Hepatic stellate cell (primary cell): ENCODE measurements around the gene NFIX.
"Not testable (repeated sequence)": the region's sequence is repeated elsewhere in the genome, so short reads cannot be mapped to it uniquely, and the experiment has no call there.

Source experiments
- DNase-seq: peaks from one replicate; pipeline ENCODE4 v3.0.0; 2011; ENCODE audit warnings: low spot score

NFIX gene

DNA sequence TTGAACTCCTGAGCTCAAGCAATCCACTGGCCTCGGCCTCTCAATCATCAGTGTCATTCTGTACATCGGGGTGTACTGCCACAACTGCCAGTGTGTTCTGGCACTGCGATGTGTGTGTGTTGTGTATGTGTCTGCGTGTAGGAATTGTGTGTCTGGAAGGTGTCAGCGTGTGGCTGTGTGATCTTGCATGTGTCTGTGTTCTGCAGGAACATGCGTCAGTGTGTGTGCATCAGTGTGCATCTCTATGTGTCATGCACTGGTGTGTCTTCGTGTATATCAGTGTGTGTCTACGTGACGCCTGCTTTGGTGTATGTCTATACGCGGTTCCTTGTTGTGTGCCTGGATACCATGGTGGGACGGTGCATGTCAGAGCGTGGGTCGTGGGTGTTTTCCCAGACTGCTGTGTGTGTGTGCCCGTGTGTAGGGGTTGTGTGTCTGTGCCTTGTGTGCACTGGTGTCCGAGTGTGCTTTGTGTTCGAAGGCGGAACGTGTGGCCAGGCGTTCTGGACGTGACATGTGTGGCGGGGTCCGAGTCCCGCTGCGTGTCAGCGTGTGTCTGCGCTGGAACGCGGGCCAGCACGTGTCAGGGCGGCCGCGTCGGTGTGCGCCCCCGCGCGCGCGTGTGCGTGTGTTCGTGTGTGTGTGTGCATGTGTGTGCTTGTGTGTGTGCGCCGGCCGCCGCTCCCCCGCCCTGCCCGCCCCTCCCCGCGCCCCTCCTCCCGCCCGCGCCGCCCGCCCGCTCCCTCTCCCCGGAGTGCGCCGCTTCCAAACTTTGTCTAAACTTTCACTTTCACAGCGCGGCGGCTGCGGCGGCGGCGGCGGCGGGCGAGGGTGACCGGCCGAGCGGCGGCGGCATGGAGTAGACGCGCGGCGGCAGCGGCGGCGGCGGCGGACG is at the start of gene NFIX:
NFIX (plus strand) TSS at position 775 of the 895 bp plus-strand sequence. CDS start 363 bp downstream, outside the sequence.
- DNase-seq: peak; percentile 82

DNA sequence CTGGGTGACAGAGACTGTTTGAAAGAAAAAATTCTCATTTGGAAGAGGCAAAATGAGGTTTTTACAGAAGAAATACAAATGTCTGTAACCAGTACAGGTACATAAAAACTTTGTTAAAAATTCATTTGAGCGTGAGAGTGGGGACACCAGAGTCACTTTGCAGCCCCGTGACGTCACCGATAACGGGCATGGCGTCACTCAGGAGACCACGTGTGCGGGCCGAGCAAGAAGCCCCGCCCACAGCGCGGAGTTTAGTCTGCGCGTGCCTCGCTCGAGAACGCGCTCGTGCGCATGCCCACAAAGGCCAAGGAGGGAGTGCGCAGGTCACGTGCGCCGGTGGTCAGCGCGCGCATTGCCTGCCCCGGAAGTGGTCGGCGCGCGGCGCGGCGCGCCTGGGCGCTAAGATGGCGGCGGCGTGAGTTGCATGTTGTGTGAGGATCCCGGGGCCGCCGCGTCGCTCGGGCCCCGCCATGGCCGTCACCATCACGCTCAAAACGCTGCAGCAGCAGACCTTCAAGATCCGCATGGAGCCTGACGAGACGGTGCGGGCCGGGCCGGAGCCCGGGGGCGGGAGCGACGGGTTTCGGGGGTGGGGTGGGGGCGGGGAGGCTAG is 49.7 kb upstream of the NFIX start, which contains the start of gene RAD23A:
RAD23A (plus strand) TSS at position 384 of the 613 bp plus-strand sequence; CDS start at position 471, 87 bp downstream.
- DNase-seq: peak; percentile 95

DNA sequence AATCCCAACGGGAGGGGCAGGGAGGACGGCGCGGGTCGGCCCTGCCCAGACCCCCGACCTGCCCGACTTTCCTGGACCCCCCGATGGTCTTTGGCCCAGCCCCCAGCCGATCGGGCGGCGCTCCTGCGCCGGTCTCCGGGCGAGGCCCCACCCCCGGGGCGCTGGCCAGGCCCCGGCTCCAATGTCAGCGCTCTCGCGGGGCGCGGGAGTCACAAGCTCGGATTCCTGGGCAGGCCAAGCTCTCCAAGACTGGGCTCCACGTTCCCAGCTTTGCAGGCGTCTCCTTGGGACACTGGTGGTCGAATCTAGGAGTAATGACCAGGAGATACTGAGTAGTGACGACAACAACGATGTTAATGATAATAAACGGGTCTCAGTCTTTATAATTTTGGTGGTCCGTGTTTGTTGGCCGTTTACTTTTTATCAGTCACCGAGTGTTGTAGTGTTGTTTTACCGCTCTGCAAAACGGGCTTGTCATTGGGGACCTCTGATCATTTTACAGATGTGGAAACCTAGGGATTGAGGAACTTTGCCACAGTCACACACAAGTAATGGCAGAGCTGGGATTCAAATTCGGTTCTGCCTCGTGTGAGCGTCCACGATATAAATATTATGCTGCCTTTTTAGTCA is 49.1 kb upstream of the NFIX start:
- DNase-seq: peak; percentile 82

DNA sequence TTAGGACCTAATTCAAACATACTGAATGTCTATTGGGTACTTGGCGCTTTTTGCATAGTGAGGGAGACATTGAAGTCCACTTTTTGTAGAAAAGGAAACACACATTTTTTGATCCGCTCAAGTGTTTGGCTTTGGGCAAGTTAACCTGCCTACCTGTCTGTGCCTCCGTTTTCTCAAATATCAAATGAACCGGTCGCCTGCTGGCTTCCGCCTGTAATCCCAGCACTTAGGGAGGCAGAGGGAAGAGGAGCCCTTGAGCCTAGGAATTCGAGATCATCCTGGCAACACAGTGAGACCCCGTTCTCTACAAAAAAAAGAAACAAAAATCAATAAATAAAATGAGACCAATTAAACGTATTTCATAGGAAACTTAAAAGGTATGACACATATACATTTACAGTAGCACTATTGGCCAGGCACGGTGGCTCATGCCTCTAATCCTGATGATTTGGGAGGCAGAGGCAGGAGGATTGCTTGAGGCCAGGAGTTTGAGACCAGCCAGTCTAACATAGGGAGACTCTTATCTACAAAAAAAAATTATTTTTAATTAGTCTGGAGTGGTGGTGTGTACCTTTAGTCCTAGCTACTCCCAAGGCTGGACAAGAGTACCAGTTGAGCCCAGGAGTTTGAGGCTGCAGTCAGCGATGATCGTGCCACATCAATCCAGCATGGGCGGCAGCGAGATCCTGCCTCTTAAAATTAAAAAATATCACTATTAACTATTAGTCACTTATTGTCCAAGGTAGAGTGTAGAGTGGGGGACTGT is 48.4 kb upstream of the NFIX start:
- DNase-seq: no peak

- no peak for DNase-seq
Observed at GRCh38 chr19:12947702-12948611, 47.3 kb upstream of the NFIX start.

DNA sequence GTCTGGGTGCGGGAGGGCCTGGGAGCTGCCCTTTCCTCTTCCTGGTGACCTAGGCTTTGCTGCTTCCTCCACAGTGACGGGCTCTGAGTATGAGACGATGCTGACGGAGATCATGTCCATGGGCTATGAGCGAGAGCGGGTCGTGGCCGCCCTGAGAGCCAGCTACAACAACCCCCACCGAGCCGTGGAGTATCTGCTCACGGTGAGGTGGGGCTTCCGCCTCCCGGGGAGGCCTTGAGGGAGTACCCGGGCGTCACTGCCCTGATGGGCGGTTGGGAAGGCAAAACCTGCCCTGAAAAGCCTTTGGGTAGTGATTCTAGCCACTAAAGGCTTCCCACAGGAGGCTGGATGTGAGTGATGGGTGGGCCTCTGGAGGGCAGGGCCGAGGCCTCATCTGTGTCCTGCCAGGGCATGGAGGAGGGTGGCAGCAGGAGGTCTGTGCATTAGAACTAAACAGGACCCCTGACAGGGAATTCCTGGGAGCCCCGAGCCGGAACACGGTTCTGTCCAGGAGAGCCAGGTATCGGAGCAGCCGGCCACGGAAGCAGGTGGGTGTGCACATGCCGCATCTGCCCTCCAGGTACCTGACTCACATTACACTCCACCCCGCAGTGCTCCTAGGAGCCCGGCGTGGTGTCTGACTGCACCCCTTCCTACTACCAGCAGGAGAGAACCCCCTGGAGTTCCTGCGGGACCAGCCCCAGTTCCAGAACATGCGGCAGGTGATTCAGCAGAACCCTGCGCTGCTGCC is 46.5 kb upstream of the NFIX start:
- no peak for DNase-seq

GRCh38 chr19:12949363-12950283 is 45.7 kb upstream of the NFIX start:
- DNase-seq: no peak

GRCh38 chr19:12952050-12952449 is 43.2 kb upstream of the NFIX start:
- DNase-seq: not testable (repeated sequence)

DNA sequence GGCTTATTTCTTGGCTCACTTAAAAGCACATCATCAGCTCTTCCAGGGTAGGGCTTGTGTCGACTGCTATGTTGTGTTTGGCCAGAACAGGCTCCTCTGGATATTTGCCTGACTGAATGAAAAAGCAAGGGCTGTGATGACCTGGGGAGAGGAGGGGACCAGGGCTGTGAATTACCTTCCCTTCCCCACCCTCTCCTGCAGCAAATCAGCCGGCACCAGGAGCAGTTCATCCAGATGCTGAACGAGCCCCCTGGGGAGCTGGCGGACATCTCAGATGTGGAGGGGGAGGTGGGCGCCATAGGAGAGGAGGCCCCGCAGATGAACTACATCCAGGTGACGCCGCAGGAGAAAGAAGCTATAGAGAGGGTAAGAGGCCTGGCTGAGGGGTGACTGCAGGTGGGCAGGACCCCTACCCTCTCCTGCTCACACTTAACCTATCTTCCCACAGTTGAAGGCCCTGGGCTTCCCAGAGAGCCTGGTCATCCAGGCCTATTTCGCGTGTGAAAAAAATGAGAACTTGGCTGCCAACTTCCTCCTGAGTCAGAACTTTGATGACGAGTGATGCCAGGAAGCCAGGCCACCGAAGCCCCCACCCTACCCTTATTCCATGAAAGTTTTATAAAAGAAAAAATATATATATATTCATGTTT is 42.7 kb upstream of the NFIX start:
- peak; percentile 90 for DNase-seq

- DNase-seq: no peak
Observed at GRCh38 chr19:12953138-12953798, 42.0 kb upstream of the NFIX start.

DNA sequence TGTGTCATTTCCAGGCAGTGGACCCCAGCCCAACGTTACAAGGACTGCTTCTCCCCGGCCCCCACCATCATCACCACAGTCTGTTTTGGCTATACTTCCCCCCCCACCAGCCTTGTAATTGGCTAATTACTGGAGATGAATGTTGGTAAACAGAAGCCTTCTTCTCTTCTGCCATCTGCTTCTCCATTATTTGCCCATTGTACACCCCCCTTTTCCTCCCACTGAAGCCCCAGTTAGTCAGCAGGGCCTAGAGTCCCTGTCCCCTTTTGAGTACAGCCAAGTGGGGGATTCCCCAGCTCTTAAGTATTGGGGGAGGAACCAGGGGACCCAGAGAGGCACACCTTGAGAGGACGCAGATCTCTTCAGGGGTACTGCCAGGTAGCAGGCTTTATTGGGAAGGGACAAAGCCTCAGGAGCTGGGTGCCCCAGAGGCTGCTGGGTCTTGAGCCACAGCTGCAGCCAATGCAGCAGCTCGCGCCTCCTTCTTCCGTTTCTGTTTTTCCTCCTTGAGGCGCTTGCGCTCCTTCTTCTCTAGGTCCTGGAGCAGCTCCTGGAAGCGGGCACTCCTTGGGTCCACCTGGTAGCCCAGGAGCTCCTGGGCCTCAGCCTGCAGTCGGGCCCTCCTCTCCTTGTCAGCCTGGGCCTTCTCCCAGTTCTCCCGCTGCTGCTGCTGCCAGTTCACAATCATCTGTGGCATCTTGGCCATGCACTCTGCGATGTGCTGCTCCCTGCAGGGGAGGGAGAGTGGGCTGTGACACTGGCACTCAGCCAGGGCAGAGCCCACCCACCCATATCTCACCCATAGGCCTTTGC is 41.3 kb upstream of the NFIX start:
- DNase-seq: no peak

GRCh38 chr19:12954612-12954962 is 40.7 kb upstream of the NFIX start:
- DNase-seq: no peak

DNA sequence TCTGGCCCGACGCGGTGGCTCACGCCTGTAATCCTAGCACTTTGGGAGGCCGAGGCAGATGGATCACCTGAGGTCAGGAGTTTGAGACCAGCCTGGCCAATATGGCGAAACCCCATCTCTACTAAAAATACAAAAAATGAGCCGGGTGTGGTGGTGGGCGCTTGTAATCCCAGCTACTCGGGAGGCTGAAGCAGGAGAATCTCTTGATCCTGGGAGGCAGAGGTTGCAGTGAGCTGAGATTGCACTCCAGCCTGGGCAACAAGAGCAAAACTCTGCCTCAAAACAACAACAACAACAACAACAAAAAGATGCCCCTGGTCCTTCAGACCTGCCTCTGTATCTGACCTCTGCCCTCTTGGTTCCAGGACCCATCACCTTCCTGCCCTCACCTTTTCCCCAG is 39.7 kb upstream of the NFIX start:
- not testable (repeated sequence) for DNase-seq

- no peak for DNase-seq
Observed at GRCh38 chr19:12955996-12956395, 39.3 kb upstream of the NFIX start.

DNA sequence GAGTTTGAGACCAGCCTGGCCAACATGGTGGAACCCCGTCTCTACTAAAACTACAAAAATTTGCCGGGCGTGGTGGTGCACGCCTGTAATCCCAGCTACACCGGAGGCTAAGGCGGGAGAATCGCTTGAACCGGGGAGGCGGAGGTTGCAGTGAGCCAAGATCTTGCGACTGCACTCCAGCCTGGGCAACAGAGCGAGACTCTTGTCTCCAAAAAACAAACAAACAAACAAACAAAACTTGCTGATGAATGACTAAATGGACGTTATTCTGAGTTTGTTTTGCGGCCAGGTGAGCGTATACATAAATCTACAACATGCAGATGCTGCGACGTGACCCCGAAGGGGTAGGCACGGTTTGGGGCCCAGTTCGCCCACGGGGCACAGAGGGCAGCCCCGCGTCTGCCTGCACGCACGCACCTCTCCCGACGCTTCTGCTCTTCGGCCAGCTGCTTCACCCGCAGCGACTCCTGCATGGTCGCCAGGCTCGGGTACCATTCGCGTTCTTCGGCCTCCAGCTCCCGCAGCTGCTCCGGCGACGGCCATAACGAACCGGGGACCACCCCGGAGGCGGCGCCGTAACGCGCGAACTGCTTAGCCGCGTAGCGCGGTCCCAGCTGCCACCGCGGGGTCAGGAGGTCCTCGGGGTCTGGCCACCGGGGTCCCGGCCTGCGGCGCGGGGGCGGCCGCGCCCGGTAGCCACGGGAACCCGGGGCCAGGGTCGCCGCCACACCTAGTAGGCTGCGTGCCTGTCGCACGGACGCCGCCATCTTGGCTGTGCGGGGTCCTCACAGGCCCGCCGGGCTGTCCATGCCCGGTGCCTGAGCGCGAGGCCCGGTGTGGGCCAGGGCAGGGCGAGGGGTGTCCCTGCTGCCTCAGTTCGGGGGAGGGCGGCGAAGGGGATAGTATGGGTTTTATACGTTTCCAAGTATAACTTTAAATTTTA is 38.6 kb upstream of the NFIX start, which contains the start of gene GADD45GIP1:
GADD45GIP1 (minus strand) TSS at position 778 of the 943 bp plus-strand sequence; CDS start at position 767, 11 bp downstream.
- DNase-seq: peak; percentile 81
